ENCODE data around the gene P3H2.

Gene P3H2

DNA sequence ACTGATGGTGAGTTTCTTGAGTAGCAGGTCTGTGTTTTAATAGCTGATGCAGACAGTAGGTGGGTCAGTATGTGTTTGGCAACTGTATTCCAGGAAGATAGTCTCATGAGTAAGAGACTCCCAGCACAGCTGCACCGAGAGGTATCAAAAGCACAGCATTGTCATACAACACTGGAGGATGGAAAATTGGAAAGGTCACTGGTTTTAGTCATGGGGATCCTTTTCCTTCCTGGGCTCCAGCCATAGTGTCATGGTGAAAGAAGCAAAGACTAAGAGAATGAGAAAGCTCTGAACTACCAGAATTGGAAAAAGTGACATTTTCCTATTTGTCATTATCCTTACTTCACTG lies 61.5 kb downstream of the P3H2 start:
- POLR2A ChIA-PET = no interaction called here
- CTCF ChIA-PET = interaction anchor here (0.9 to 1.7 kb wide), 4 partner anchors 10 to 325 kb away, joined by 3 to 5 read pairs (median 4); no protein-coding TSS in a partner anchor
- TF ChIP-seq, protein P1, sequence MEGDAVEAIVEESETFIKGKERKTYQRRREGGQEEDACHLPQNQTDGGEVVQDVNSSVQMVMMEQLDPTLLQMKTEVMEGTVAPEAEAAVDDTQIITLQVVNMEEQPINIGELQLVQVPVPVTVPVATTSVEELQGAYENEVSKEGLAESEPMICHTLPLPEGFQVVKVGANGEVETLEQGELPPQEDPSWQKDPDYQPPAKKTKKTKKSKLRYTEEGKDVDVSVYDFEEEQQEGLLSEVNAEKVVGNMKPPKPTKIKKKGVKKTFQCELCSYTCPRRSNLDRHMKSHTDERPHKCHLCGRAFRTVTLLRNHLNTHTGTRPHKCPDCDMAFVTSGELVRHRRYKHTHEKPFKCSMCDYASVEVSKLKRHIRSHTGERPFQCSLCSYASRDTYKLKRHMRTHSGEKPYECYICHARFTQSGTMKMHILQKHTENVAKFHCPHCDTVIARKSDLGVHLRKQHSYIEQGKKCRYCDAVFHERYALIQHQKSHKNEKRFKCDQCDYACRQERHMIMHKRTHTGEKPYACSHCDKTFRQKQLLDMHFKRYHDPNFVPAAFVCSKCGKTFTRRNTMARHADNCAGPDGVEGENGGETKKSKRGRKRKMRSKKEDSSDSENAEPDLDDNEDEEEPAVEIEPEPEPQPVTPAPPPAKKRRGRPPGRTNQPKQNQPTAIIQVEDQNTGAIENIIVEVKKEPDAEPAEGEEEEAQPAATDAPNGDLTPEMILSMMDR (IDR thresholded peaks at IDR 0.05; ENCODE audit: control extremely low read depth, extremely low read depth, low read depth, missing control alignments) = no peak

DNA sequence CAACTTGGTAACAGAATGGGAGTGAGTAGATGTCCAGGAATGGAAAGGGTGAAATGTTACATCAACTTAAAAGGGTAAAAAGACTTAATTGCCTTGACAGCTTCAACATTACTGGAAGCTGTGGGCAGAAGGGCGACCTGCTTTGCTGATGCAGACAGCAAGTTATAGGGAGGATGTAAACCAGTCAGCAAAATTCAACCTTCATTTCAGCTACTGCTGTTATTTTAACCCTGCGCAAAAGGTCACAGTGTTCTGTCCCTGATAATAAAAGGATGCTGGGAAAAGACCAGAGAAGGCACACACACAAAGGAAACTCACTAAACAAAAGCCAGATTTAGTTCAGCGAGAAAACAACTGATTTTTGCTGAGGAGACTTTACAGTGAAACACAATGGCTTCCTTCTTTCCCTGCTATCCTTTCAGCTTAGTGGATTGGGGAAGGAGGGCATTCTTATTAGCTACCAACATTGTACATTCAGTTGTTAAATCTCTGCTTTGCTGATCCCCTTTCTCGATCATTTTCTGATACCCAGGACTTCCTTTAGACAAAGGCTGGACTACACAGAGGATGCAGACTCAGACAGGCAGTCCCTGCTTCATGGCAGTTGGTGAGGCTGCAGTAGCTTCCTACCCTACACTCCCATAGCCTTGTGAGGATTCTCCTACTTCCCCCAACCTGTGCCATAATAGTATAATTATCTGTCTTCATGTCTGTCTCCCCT lies 62.0 kb downstream of the P3H2 start:
- TF ChIP-seq, protein P1 (IDR thresholded peaks at IDR 0.05; ENCODE audit: control extremely low read depth, extremely low read depth, low read depth, missing control alignments) = no peak
- POLR2A ChIA-PET = no interaction called here
- no peak for DNase-seq (ENCODE audit: extremely low spot score)
- CTCF ChIA-PET = interaction anchor here (0.9 to 1.7 kb wide), 5 partner anchors 9 to 325 kb away, joined by 3 to 5 read pairs (median 5); no protein-coding TSS in a partner anchor

More for the DNA sequence above, 61.5 kb downstream of the P3H2 start:
- no peak for DNase-seq (ENCODE audit: extremely low spot score)

- DNase-seq (ENCODE audit: extremely low spot score) = no peak
- ChIA-PET CTCF (interaction anchor here (1.0 to 2.0 kb wide), 3 partner anchors 11 to 62 kb away, joined by 3 to 10 read pairs (median 3); no protein-coding TSS in a partner anchor), POLR2A (no interaction called here)
- TF ChIP-seq, protein P1 (IDR thresholded peaks at IDR 0.05; ENCODE audit: control extremely low read depth, extremely low read depth, low read depth, missing control alignments) = no peak
Observed at GRCh38 chr3:190056742-190057141, 64.0 kb downstream of the P3H2 start.

- no peak for DNase-seq (ENCODE audit: extremely low spot score)
- CTCF ChIA-PET = interaction anchor here (1.0 to 2.8 kb wide), 5 partner anchors 11 to 587 kb away, joined by 3 to 13 read pairs (median 3); no protein-coding TSS in a partner anchor
- TF ChIP-seq, protein P1 (IDR thresholded peaks at IDR 0.05; ENCODE audit: control extremely low read depth, extremely low read depth, low read depth, missing control alignments) = no peak
- POLR2A ChIA-PET = no interaction called here
Observed at GRCh38 chr3:190055773-190056172, 64.9 kb downstream of the P3H2 start.

DNA sequence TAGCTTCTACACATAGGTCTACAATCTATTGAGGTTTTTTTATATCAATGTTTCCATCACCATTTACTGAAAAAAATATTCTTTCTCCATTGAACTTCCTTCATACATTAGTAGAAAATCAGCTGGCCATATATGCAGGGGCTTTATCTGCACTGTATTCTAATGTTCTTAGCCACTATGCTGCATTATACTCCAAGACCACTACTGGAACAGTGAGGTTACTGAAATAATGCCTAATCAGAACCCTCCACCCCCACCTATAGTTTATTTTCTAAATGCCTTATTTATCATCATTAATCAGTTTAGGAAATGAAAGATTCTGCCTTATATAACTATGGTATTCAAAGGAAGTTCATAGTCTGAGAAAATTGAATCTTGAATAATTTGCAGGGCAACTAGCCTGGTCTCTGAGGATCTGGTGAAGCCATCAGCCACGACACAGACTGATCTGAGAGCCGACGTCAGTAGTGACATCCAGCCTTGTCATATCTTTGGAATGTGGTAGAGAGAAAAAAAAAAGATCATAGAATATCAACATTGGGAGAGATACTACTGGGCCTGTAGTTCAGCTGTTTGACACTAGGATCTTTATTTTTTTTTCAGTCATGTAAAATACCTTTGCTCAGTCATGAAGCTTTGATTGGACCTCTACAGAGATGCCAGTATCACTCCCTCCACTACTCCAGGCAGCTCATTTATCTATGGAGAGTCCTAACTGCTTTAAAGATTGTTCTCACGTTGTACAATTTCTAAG lies 66.6 kb downstream of the P3H2 start:
- no peak for DNase-seq (ENCODE audit: extremely low spot score)
- TF ChIP-seq, protein P1 (IDR thresholded peaks at IDR 0.05; ENCODE audit: control extremely low read depth, extremely low read depth, low read depth, missing control alignments) = no peak
- ChIA-PET CTCF (interaction anchor here (0.8 to 2.8 kb wide), 5 partner anchors 9 to 86 kb away, joined by 3 to 13 read pairs (median 3); no protein-coding TSS in a partner anchor), POLR2A (no interaction called here)

GRCh38 chr3:190051641-190052040 lies 69.1 kb downstream of the P3H2 start:
- no peak for DNase-seq (ENCODE audit: extremely low spot score)
- ChIA-PET CTCF (interaction anchor here (1.0 to 3.0 kb wide), 4 partner anchors 12 to 19 kb away, joined by 3 to 10 read pairs (median 4); no protein-coding TSS in a partner anchor), POLR2A (no interaction called here)

More at GRCh38 chr3:190051641-190052040, 69.1 kb downstream of the P3H2 start:
- TF ChIP-seq, protein P1 (IDR thresholded peaks at IDR 0.05; ENCODE audit: control extremely low read depth, extremely low read depth, low read depth, missing control alignments) = no peak
